ENCODE results near the gene TMEM266.

The TMEM266 gene

DNA sequence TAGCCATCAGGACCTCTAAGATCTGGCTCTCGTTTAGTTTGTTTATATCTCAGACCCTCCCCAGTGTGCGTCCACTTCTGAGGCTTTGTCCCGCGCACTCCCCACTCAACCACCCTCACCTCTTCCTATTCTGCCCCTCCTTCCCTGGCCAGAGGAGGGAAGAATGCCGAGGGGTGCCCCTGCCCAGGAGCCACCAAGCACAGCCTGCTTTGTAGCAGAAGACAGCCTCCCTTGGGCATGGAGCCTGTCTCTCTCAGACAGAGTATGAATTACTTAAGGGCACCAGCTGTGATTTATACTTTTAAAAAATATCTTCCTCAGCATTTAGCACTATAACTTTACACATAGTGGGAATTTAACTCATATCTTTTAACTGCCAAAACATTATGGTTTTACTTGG is 6.0 kb downstream of the TMEM266 start:
- H3K36me3 ChIP-seq (ENCODE audit: control insufficient read depth, insufficient read depth, low read length) = no peaks in the 10 kb centered on the region
- no peaks in the 10 kb centered on the region for H3K4me1 ChIP-seq (ENCODE audit: control insufficient read depth, insufficient read depth, low read length, poor library complexity, severe bottlenecking)
- DNase-seq = no peak
- no peaks in the 10 kb centered on the region for H3K27me3 ChIP-seq (replicated peaks; ENCODE audit: control insufficient read depth, insufficient read depth, low read length, poor library complexity, severe bottlenecking)
- H3K27ac ChIP-seq (ENCODE audit: insufficient read depth, low read length, poor library complexity, severe bottlenecking) = no peak overlapping the region
- H3K9me3 ChIP-seq (ENCODE audit: control insufficient read depth, low read length) = no peaks in the 10 kb centered on the region
- H3K4me3 ChIP-seq (ENCODE audit: insufficient read depth, low read depth, low read length, poor library complexity, severe bottlenecking) = no peak overlapping the region

- Histone ChIP-seq H3K27me3 (replicated peaks; ENCODE audit: control insufficient read depth, insufficient read depth, low read length, poor library complexity, severe bottlenecking) (no peaks in the 10 kb centered on the region), H3K9me3 (ENCODE audit: control insufficient read depth, low read length) (no peaks in the 10 kb centered on the region), H3K27ac (ENCODE audit: insufficient read depth, low read length, poor library complexity, severe bottlenecking) (no peak overlapping the region), H3K4me1 (ENCODE audit: control insufficient read depth, insufficient read depth, low read length, poor library complexity, severe bottlenecking) (no peaks in the 10 kb centered on the region), H3K36me3 (ENCODE audit: control insufficient read depth, insufficient read depth, low read length) (no peaks in the 10 kb centered on the region), H3K4me3 (ENCODE audit: insufficient read depth, low read depth, low read length, poor library complexity, severe bottlenecking) (no peak overlapping the region)
- no peak for DNase-seq
Measured at GRCh38 chr15:76070192-76070591, 10.4 kb downstream of the TMEM266 start.

DNA sequence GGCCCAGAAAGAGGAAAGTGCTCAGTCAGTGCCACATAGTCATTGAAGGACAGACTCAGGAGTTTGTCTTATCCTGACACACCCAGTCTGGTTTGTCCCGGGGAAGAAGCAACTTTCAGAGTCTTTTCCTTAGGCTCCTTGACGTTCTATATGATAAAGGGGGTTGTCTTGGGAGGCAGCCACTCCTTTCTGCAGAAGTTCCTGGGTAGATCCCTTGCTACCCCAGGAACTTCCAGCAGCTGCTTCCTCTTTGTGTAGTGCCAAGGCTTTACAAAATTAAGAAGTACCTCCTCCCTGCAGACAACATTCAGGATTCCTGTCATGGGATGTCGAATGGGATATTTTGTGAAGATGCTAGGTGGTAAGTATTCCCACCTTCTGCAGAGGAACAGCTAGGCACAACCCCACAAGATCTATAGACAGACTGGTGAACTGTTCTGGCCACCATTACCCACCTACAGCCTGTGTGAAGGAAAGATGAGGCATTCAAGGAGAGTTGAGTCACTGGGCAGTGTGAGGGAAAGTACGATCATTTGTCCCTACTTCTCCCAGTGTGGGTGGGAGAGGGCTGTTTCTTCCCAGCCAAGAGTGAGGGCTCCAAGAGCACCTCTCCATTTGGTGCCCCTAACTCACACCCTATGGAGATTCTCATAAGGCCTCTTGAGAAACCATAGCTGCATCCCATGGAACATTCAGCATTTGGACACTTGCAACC is 11.3 kb downstream of the TMEM266 start:
- DNase-seq = no peak
- H3K27me3 ChIP-seq (replicated peaks; ENCODE audit: control insufficient read depth, insufficient read depth, low read length, poor library complexity, severe bottlenecking) = no peaks in the 10 kb centered on the region
- H3K4me3 ChIP-seq (ENCODE audit: insufficient read depth, low read depth, low read length, poor library complexity, severe bottlenecking) = no peak overlapping the region
- no peaks in the 10 kb centered on the region for H3K36me3 ChIP-seq (ENCODE audit: control insufficient read depth, insufficient read depth, low read length)
- H3K9me3 ChIP-seq (ENCODE audit: control insufficient read depth, low read length) = no peaks in the 10 kb centered on the region
- no peak overlapping the region for H3K27ac ChIP-seq (ENCODE audit: insufficient read depth, low read length, poor library complexity, severe bottlenecking)
- H3K4me1 ChIP-seq (ENCODE audit: control insufficient read depth, insufficient read depth, low read length, poor library complexity, severe bottlenecking) = no peaks in the 10 kb centered on the region

GRCh38 chr15:76071806-76072205 is 12.0 kb downstream of the TMEM266 start:
- Histone ChIP-seq H3K4me3 (ENCODE audit: insufficient read depth, low read depth, low read length, poor library complexity, severe bottlenecking) (no peak overlapping the region), H3K27ac (ENCODE audit: insufficient read depth, low read length, poor library complexity, severe bottlenecking) (no peak overlapping the region), H3K27me3 (replicated peaks; ENCODE audit: control insufficient read depth, insufficient read depth, low read length, poor library complexity, severe bottlenecking) (no peaks in the 10 kb centered on the region), H3K9me3 (ENCODE audit: control insufficient read depth, low read length) (no peaks in the 10 kb centered on the region), H3K36me3 (ENCODE audit: control insufficient read depth, insufficient read depth, low read length) (no peaks in the 10 kb centered on the region), H3K4me1 (ENCODE audit: control insufficient read depth, insufficient read depth, low read length, poor library complexity, severe bottlenecking) (no peaks in the 10 kb centered on the region)
- no peak for DNase-seq

GRCh38 chr15:76073554-76073953 is 13.8 kb downstream of the TMEM266 start:
- Histone ChIP-seq H3K4me3 (ENCODE audit: insufficient read depth, low read depth, low read length, poor library complexity, severe bottlenecking) (no peak overlapping the region), H3K27me3 (replicated peaks; ENCODE audit: control insufficient read depth, insufficient read depth, low read length, poor library complexity, severe bottlenecking) (no peaks in the 10 kb centered on the region), H3K4me1 (ENCODE audit: control insufficient read depth, insufficient read depth, low read length, poor library complexity, severe bottlenecking) (no peaks in the 10 kb centered on the region), H3K9me3 (ENCODE audit: control insufficient read depth, low read length) (no peaks in the 10 kb centered on the region), H3K36me3 (ENCODE audit: control insufficient read depth, insufficient read depth, low read length) (no peaks in the 10 kb centered on the region), H3K27ac (ENCODE audit: insufficient read depth, low read length, poor library complexity, severe bottlenecking) (no peak overlapping the region)
- DNase-seq = no peak

GRCh38 chr15:76075046-76075445 is 15.3 kb downstream of the TMEM266 start:
- Histone ChIP-seq H3K4me1 (ENCODE audit: control insufficient read depth, insufficient read depth, low read length, poor library complexity, severe bottlenecking) (no peaks in the 10 kb centered on the region), H3K27ac (ENCODE audit: insufficient read depth, low read length, poor library complexity, severe bottlenecking) (no peak overlapping the region), H3K36me3 (ENCODE audit: control insufficient read depth, insufficient read depth, low read length) (no peaks in the 10 kb centered on the region), H3K27me3 (replicated peaks; ENCODE audit: control insufficient read depth, insufficient read depth, low read length, poor library complexity, severe bottlenecking) (no peaks in the 10 kb centered on the region), H3K9me3 (ENCODE audit: control insufficient read depth, low read length) (no peaks in the 10 kb centered on the region), H3K4me3 (ENCODE audit: insufficient read depth, low read depth, low read length, poor library complexity, severe bottlenecking) (no peak overlapping the region)
- no peak for DNase-seq

DNA sequence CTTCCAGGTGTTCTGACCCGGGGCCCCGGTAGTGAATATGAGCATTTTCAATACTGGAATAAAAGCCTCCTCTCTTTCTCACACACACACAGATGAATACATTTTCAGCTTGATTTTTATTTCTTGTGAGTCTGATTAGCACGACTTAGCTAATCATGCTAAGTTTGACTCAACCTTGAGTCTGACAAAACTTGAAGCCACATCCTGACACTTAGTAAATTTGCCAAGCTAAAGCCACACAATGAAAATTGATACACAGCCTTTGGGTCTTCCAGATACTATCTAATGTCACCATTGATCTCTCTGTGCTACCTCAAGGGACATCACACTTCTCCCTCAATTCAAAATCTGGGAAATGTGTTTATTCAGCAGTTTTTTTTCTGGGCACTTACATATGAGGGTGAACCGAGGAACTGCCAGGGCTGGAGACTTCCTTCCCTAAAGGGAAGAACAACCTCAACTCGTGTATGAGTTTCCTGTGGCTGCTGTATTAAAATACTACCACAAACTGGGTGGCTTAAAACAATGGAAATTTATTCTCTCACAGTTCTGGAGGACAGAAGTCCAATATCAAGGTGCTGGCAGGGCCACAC is 18.6 kb downstream of the TMEM266 start:
- DNase-seq = no peak
- no peaks in the 10 kb centered on the region for H3K9me3 ChIP-seq (ENCODE audit: control insufficient read depth, low read length)
- no peaks in the 10 kb centered on the region for H3K4me1 ChIP-seq (ENCODE audit: control insufficient read depth, insufficient read depth, low read length, poor library complexity, severe bottlenecking)
- H3K36me3 ChIP-seq (ENCODE audit: control insufficient read depth, insufficient read depth, low read length) = no peaks in the 10 kb centered on the region
- H3K27me3 ChIP-seq (replicated peaks; ENCODE audit: control insufficient read depth, insufficient read depth, low read length, poor library complexity, severe bottlenecking) = no peaks in the 10 kb centered on the region
- no peak overlapping the region for H3K27ac ChIP-seq (ENCODE audit: insufficient read depth, low read length, poor library complexity, severe bottlenecking)
- no peak overlapping the region for H3K4me3 ChIP-seq (ENCODE audit: insufficient read depth, low read depth, low read length, poor library complexity, severe bottlenecking)

- H3K27me3 ChIP-seq (replicated peaks; ENCODE audit: control insufficient read depth, insufficient read depth, low read length, poor library complexity, severe bottlenecking) = no peaks in the 10 kb centered on the region
- no peak for DNase-seq
- no peak overlapping the region for H3K4me3 ChIP-seq (ENCODE audit: insufficient read depth, low read depth, low read length, poor library complexity, severe bottlenecking)
- H3K9me3 ChIP-seq (ENCODE audit: control insufficient read depth, low read length) = no peaks in the 10 kb centered on the region
- H3K4me1 ChIP-seq (ENCODE audit: control insufficient read depth, insufficient read depth, low read length, poor library complexity, severe bottlenecking) = no peaks in the 10 kb centered on the region
- no peaks in the 10 kb centered on the region for H3K36me3 ChIP-seq (ENCODE audit: control insufficient read depth, insufficient read depth, low read length)
- H3K27ac ChIP-seq (ENCODE audit: insufficient read depth, low read length, poor library complexity, severe bottlenecking) = no peak overlapping the region
Measured at GRCh38 chr15:76084256-76084655, 24.5 kb downstream of the TMEM266 start.

- Histone ChIP-seq H3K9me3 (ENCODE audit: control insufficient read depth, low read length) (no peaks in the 10 kb centered on the region), H3K4me3 (ENCODE audit: insufficient read depth, low read depth, low read length, poor library complexity, severe bottlenecking) (no peak overlapping the region), H3K27ac (ENCODE audit: insufficient read depth, low read length, poor library complexity, severe bottlenecking) (no peak overlapping the region), H3K36me3 (ENCODE audit: control insufficient read depth, insufficient read depth, low read length) (no peaks in the 10 kb centered on the region), H3K4me1 (ENCODE audit: control insufficient read depth, insufficient read depth, low read length, poor library complexity, severe bottlenecking) (no peaks in the 10 kb centered on the region), H3K27me3 (replicated peaks; ENCODE audit: control insufficient read depth, insufficient read depth, low read length, poor library complexity, severe bottlenecking) (no peaks in the 10 kb centered on the region)
- DNase-seq = no peak
Measured at GRCh38 chr15:76098685-76099084, 38.9 kb downstream of the TMEM266 start.

DNA sequence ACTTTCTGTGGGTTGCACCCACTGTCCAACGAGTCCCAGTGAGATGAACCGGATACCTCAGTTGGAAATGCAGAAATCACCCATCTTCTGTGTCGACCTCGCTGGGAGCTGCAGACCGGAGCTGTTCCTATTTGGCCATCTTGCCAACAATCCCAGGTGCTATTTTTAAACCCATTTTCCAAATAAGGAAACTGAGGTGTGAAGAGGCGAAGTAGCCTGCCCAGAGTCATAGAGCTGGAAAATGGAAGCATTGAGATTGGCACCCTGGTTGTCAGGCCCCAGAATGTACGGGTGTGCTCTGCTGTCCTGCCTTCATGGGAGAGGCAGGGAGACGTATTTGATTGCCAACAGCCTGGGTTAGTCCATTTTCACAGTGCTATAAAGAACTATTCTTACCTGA is 39.6 kb downstream of the TMEM266 start:
- no peak for DNase-seq
- Histone ChIP-seq H3K36me3 (ENCODE audit: control insufficient read depth, insufficient read depth, low read length) (no peaks in the 10 kb centered on the region), H3K4me1 (ENCODE audit: control insufficient read depth, insufficient read depth, low read length, poor library complexity, severe bottlenecking) (no peaks in the 10 kb centered on the region), H3K9me3 (ENCODE audit: control insufficient read depth, low read length) (no peaks in the 10 kb centered on the region), H3K4me3 (ENCODE audit: insufficient read depth, low read depth, low read length, poor library complexity, severe bottlenecking) (no peak overlapping the region), H3K27ac (ENCODE audit: insufficient read depth, low read length, poor library complexity, severe bottlenecking) (no peak overlapping the region), H3K27me3 (replicated peaks; ENCODE audit: control insufficient read depth, insufficient read depth, low read length, poor library complexity, severe bottlenecking) (no peaks in the 10 kb centered on the region)

All from effector memory CD4-positive, alpha-beta T cell (primary cell).